ENCODE measurements around the gene DENND4A.
A peak's percentile ranks its signal among the peaks of the same experiment; 100 is the strongest.

The DENND4A gene

DNA sequence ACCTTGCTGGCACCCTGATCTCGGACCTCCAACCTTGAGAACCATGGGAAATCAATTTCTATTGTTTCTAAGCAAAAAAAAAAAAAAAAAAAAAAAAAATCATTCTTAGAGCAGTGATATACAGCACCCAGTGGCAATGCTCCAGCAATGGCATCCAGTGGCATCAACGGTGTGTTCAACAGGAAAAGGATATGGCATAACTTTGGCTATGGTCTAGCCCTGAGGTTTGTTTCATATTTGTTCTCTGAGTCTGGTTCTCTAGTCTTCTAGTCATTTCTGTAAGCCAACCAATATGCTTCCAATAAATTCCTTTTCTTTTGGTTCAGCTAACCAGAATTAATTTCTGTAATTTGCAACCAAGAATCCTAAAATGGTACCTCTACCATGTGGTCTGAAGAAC is 19.2 kb downstream of the DENND4A start:
- Histone ChIP-seq H3K9me3 (no peaks in the 10 kb centered on the region), H3K4me1 (ENCODE audit: control insufficient read depth in 1 of 2, insufficient read depth in 1 of 2, low read depth in 1 of 2, low read length in 1 of 2) (peaks cover 40 to 67% of the 10 kb centered on the region in 2 experiments), H3K27me3 (no peaks in the 10 kb centered on the region), H3K36me3 (no peaks in the 10 kb centered on the region), H3K27ac (peak overlapping the region; percentile 77), H3K4me3 (ENCODE audit: low read depth in 1 of 2, low read length in 1 of 2) (no peak overlapping the region)
- TF ChIP-seq, protein P1, sequence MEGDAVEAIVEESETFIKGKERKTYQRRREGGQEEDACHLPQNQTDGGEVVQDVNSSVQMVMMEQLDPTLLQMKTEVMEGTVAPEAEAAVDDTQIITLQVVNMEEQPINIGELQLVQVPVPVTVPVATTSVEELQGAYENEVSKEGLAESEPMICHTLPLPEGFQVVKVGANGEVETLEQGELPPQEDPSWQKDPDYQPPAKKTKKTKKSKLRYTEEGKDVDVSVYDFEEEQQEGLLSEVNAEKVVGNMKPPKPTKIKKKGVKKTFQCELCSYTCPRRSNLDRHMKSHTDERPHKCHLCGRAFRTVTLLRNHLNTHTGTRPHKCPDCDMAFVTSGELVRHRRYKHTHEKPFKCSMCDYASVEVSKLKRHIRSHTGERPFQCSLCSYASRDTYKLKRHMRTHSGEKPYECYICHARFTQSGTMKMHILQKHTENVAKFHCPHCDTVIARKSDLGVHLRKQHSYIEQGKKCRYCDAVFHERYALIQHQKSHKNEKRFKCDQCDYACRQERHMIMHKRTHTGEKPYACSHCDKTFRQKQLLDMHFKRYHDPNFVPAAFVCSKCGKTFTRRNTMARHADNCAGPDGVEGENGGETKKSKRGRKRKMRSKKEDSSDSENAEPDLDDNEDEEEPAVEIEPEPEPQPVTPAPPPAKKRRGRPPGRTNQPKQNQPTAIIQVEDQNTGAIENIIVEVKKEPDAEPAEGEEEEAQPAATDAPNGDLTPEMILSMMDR (IDR thresholded peaks at IDR 0.05): no peak

- Histone ChIP-seq H3K9me3 (no peaks in the 10 kb centered on the region), H3K4me1 (ENCODE audit: control insufficient read depth in 1 of 2, insufficient read depth in 1 of 2, low read depth in 1 of 2, low read length in 1 of 2) (peaks cover 51 to 72% of the 10 kb centered on the region in 2 experiments), H3K36me3 (no peaks in the 10 kb centered on the region), H3K27me3 (no peaks in the 10 kb centered on the region), H3K27ac (peak overlapping the region; percentile 77), H3K4me3 (ENCODE audit: low read depth in 1 of 2, low read length in 1 of 2) (no peak overlapping the region)
- TF ChIP-seq, protein P1 (IDR thresholded peaks at IDR 0.05): no peak
Measured at GRCh38 chr15:65771870-65772269, 20.2 kb downstream of the DENND4A start.

DNA sequence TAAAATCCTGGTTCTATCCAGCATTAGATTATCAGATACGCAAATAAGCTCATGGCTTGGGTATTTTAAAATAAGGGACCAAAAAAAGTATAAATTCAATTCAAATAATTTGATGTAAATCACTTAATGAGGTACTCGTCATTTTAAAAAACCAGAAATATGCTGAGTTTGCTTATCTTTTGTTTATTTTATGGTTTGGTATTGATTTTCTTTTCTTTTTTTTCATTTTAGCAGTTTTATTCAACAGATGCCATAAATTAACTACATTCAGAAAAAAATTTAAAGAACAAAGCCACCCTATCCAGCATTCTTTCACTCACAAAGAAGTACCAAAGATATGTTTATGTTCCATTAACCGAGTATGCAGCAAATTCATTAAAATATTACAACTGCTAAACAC is 22.6 kb downstream of the DENND4A start:
- no peaks in the 10 kb centered on the region for H3K9me3 ChIP-seq
- H3K36me3 ChIP-seq: no peaks in the 10 kb centered on the region
- no peaks in the 10 kb centered on the region for H3K27me3 ChIP-seq
- TF ChIP-seq, protein P1 (IDR thresholded peaks at IDR 0.05): no peak
- peaks cover 48 to 55% of the 10 kb centered on the region in 2 experiments for H3K4me1 ChIP-seq (ENCODE audit: control insufficient read depth in 1 of 2, insufficient read depth in 1 of 2, low read depth in 1 of 2, low read length in 1 of 2)
- no peak overlapping the region for H3K27ac ChIP-seq
- H3K4me3 ChIP-seq (ENCODE audit: low read depth in 1 of 2, low read length in 1 of 2): no peak overlapping the region

DNA sequence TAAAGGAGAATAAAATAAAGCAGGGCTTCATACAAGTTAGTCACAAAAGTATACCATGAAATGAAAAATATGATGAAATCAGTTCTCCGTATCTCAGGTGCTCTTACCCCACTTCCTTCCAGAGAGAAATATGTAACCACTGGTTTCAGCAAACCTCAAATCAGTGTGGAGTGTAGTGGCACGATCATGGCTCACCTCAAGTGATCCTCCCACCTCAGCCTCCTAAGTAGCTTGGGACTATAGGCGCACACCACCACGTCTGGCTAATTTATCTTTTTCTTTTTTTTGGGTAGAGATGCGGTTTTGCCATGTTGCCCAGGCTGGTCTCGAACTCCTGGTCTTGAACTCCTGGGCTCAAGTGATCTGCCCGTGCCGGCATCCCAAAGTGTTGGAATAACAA is 24.2 kb downstream of the DENND4A start:
- Histone ChIP-seq H3K9me3 (no peaks in the 10 kb centered on the region), H3K27ac (peak overlapping the region; percentile 43), H3K4me1 (ENCODE audit: control insufficient read depth in 1 of 2, insufficient read depth in 1 of 2, low read depth in 1 of 2, low read length in 1 of 2) (peaks cover 37 to 40% of the 10 kb centered on the region in 2 experiments), H3K27me3 (no peaks in the 10 kb centered on the region), H3K36me3 (no peaks in the 10 kb centered on the region), H3K4me3 (ENCODE audit: low read depth in 1 of 2, low read length in 1 of 2) (no peak overlapping the region)
- TF ChIP-seq, protein P1 (IDR thresholded peaks at IDR 0.05): no peak

GRCh38 chr15:65767264-65767595 is 24.9 kb downstream of the DENND4A start:
- H3K27ac ChIP-seq: peak overlapping the region; percentile 43
- H3K36me3 ChIP-seq: no peaks in the 10 kb centered on the region
- H3K4me3 ChIP-seq (ENCODE audit: low read depth in 1 of 2, low read length in 1 of 2): no peak overlapping the region
- no peaks in the 10 kb centered on the region for H3K27me3 ChIP-seq
- TF ChIP-seq, protein P1 (IDR thresholded peaks at IDR 0.05): no peak
- H3K9me3 ChIP-seq: no peaks in the 10 kb centered on the region
- peaks cover 32 to 33% of the 10 kb centered on the region in 2 experiments for H3K4me1 ChIP-seq (ENCODE audit: control insufficient read depth in 1 of 2, insufficient read depth in 1 of 2, low read depth in 1 of 2, low read length in 1 of 2)
